HCT116 (cell line): Measurements from ENCODE around the gene SERINC5. TPM values are rescaled to one million over a fixed set of nuclear protein-coding genes. Genes with fewer than 3 reads are reported as not detected.

Experiments used
- ATAC-seq: fragments of 200-7000 bp; cut with Tn5 transposase; 2 replicates; pipeline ENCODE4 v1.9.1; 2020; ENCODE audit warnings: mild to moderate bottlenecking, moderate library complexity
- BruUV-seq: library from RNA; stranded (reverse); fragments of 400-500 nt; replicated peaks from 2 replicates; lab custom pipeline; 2021; lab: Mats Ljungman, UMichigan
- CTCF ChIA-PET: fragments of 300-600 bp; sonication (Branson Sonifier 250); formaldehyde crosslinking; loops from one replicate; lab custom pipeline; 2021; ENCODE audit warnings: antibody characterized with exemption; lab: Charles Lee
- POLR2A ChIA-PET: fragments of 300-600, 350-600 bp; sonication (Branson Sonifier 250); formaldehyde crosslinking; loops from one replicate; lab custom pipeline; 2021; ENCODE audit warnings: antibody characterized with exemption; lab: Charles Lee
- RAD21 ChIA-PET, 2 experiments: fragments of 300-600 bp; sonication (Branson Sonifier 250); formaldehyde crosslinking; loops; one replicate each; lab custom pipeline; 2023; ENCODE audit warnings: low total read pairs in 2 of 2; ENCODE audit not compliant: uncharacterized antibody in 2 of 2, unreplicated experiment in 2 of 2, low non-redundant PET in 1 of 2; lab: Charles Lee
- DNase-seq: peaks from one replicate; pipeline ENCODE4 v3.0.0-alpha.2; 2010; ENCODE audit warnings: low read depth, low spot score
- H2AFZ ChIP-seq: fragments of 200-600 bp; shearing (Covaris generic), sonication (generic); 2 replicates; pipeline ENCODE4 v1.6.1; 2017; ENCODE audit warnings: low read depth, mixed run types, mixed read lengths, antibody characterized with exemption, low read length; ENCODE audit not compliant: poor library complexity, severe bottlenecking
- H3K27ac ChIP-seq: 2 replicates; pipeline ENCODE4 v1.5.1; 2012; ENCODE audit warnings: low read depth, low read length
- H3K27me3 ChIP-seq: fragments of 200-600 bp; sonication (generic); 2 replicates; pipeline ENCODE4 v1.6.1; 2016; ENCODE audit warnings: mixed run types, low read length, mixed read lengths; ENCODE audit not compliant: insufficient read depth
- H3K36me3 ChIP-seq, 2 experiments: fragments of 200-500 bp in 1 of 2; fragments of 200-600 bp in 1 of 2; sonication (Bioruptor generic) in 1 of 2; sonication (generic) in 1 of 2; 2 replicates each; pipeline versions ENCODE4 v1.5.1 to v1.6.1; 2014 to 2016; ENCODE audit warnings: low read length in 2 of 2, inconsistent platforms in 1 of 2, mixed read lengths in 1 of 2, mixed run types in 1 of 2; ENCODE audit not compliant: insufficient read depth in 2 of 2, control insufficient read depth in 1 of 2
- H3K4me1 ChIP-seq, 2 experiments: fragments of 200-600 bp in 1 of 2; sonication (generic) in 1 of 2; 2 replicates each; pipeline versions ENCODE4 v1.5.1 to v1.6.1; 2012 to 2017; ENCODE audit warnings: low read length in 2 of 2, inconsistent platforms in 1 of 2, mild to moderate bottlenecking in 1 of 2, mixed read lengths in 1 of 2, mixed run types in 1 of 2, moderate library complexity in 1 of 2; ENCODE audit not compliant: insufficient read depth in 2 of 2, control insufficient read depth in 1 of 2
- H3K4me2 ChIP-seq: fragments of 200-600 bp; sonication (generic); 2 replicates; pipeline ENCODE4 v1.6.1; 2017; ENCODE audit warnings: mixed run types, low read length, mixed read lengths
- H3K4me3 ChIP-seq, 2 experiments: fragments of 200-600 bp in 1 of 2; sonication (generic) in 1 of 2; replicated peaks in 1 of 2; 2 replicates each; pipeline ENCODE4 v1.5.1; 2011 to 2016; ENCODE audit warnings: low read length in 2 of 2, control low read depth in 1 of 2, low read depth in 1 of 2, mild to moderate bottlenecking in 1 of 2, mixed read lengths in 1 of 2, mixed run types in 1 of 2
- H3K79me2 ChIP-seq: fragments of 200-600 bp; sonication (generic); 2 replicates; pipeline ENCODE4 v1.6.1; 2017; ENCODE audit warnings: mild to moderate bottlenecking, mixed run types, low read length, moderate library complexity, mixed read lengths; ENCODE audit not compliant: insufficient read depth
- H3K9ac ChIP-seq: fragments of 200-600 bp; sonication (generic); 2 replicates; pipeline ENCODE4 v1.6.1; 2016; ENCODE audit warnings: low read length, mixed read lengths
- H3K9me2 ChIP-seq: fragments of 200-600 bp; sonication (generic), shearing (Covaris generic); 2 replicates; pipeline ENCODE4 v1.6.1; 2017; ENCODE audit warnings: mixed run types, mild to moderate bottlenecking, moderate library complexity; ENCODE audit not compliant: insufficient read depth
- H3K9me3 ChIP-seq, 2 experiments: fragments of 200-500 bp in 1 of 2; fragments of 200-600 bp in 1 of 2; sonication (Bioruptor generic) in 1 of 2; sonication (generic) in 1 of 2; 2 replicates each; pipeline ENCODE4 v1.6.1; 2014 to 2017; ENCODE audit warnings: low read length in 2 of 2, mixed read lengths in 2 of 2, inconsistent platforms in 1 of 2, low read depth in 1 of 2, mild to moderate bottlenecking in 1 of 2, mixed run types in 1 of 2, moderate library complexity in 1 of 2; ENCODE audit not compliant: control insufficient read depth in 1 of 2, insufficient read depth in 1 of 2
- H4K20me1 ChIP-seq: fragments of 200-600 bp; sonication (generic), shearing (Covaris generic); 2 replicates; pipeline ENCODE4 v1.6.1; 2017; ENCODE audit warnings: mixed run types, mild to moderate bottlenecking, moderate library complexity; ENCODE audit not compliant: insufficient read depth
- CBX3 ChIP-seq: IDR thresholded peaks from 2 replicates; pipeline ENCODE4 v1.6.1; 2012; ENCODE audit warnings: low read depth
- CEBPB ChIP-seq: IDR thresholded peaks from 2 replicates; pipeline ENCODE4 v1.6.1; 2012; ENCODE audit warnings: low read depth
- CTCF ChIP-seq, 3 experiments: fragments of 200-600 bp in 1 of 3; sonication (generic) in 1 of 3; IDR thresholded peaks in 2 of 3; conservative IDR thresholded peaks in 1 of 3; 2 replicates each; pipeline ENCODE4 v1.5.1; 2012 to 2017; ENCODE audit warnings: low read depth in 2 of 3, low read length in 2 of 3, antibody characterized with exemption in 1 of 3, borderline replicate concordance in 1 of 3, control low read depth in 1 of 3, mild to moderate bottlenecking in 1 of 3, mixed read lengths in 1 of 3, mixed run types in 1 of 3, moderate library complexity in 1 of 3; ENCODE audit not compliant: insufficient read depth in 1 of 3
- JUND ChIP-seq: IDR thresholded peaks from 2 replicates; pipeline ENCODE4 v1.6.1; 2012
- RAD21 ChIP-seq: IDR thresholded peaks from 2 replicates; pipeline ENCODE4 v1.6.1; 2012; ENCODE audit warnings: low read depth, mild to moderate bottlenecking
- SP1 ChIP-seq: IDR thresholded peaks from 2 replicates; pipeline ENCODE4 v1.6.1; 2012; ENCODE audit warnings: low read depth
- SRF ChIP-seq: IDR thresholded peaks from 2 replicates; pipeline ENCODE4 v1.6.1; 2012; ENCODE audit warnings: low read depth
- YY1 ChIP-seq: IDR thresholded peaks from 2 replicates; pipeline ENCODE4 v1.6.1; 2011; ENCODE audit warnings: low read length, low read depth, moderate library complexity, mild to moderate bottlenecking; ENCODE audit not compliant: insufficient replicate concordance; ENCODE audit errors: extremely low read depth
- ZNF274 ChIP-seq: fragments of 200-500 bp; sonication (Bioruptor generic); IDR thresholded peaks from 2 replicates; pipeline ENCODE4 v1.6.1; 2014; ENCODE audit warnings: mild to moderate bottlenecking, low read depth, low read length, inconsistent platforms
- intact Hi-C: fragments of 100-400 bp; cut with micrococcal nuclease; formaldehyde crosslinking; loops from 2 replicates; pipeline ENCODE4 v1.10.0; 2022
- total RNA-seq: library from RNA; stranded (reverse); gene quantifications from one replicate; pipeline ENCODE4 v1.2.1, GENCODE V29; 2021; ENCODE audit not compliant: unreplicated experiment

The SERINC5 gene
- total RNA-seq, 1 experiment from 2014 or later: 39.3 TPM

DNA sequence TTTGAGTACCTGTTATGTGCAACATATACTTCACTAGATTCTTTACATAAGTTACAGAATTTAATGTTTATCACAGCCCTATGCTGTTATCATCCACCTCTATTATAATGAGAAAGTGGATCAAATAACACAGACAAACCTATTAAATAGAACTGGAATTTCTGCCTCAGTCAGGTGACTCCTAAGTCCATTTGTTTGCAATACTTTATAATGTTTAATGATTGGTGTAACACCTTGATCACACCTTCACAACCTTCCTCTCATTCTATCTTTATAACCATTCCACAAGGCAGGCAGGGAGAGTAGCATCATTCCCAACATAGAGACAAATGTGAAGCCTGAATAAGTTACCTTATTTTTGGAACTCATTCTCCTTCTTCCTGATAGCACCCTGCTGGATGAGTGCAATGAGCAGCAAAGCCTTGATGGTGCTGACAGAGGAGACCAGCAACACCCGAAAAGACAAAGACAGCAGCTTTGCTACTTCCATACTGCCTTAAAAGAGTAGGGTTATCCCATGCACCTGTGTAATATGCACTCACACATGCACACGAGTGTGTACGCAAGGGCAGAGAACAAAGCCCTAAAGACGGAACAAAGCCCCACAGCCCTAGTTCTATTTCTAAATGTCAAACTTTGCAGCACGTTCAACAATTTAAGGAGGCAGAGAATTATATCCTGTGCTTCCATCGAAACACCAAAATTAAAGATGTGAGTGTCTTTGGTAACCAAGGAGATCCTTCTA is 30.5 kb downstream of the SERINC5 start:
- Histone ChIP-seq H2AFZ (no peak overlapping the region), H3K4me1 (peaks cover 6 to 7% of the 10 kb centered on the region in 2 experiments), H3K4me3 (no peak overlapping the region), H3K9me3 (no peaks in the 10 kb centered on the region), H3K9me2 (no peaks in the 10 kb centered on the region), H3K27me3 (no peaks in the 10 kb centered on the region), H3K4me2 (no peak overlapping the region), H3K36me3 (no peaks in the 10 kb centered on the region), H3K79me2 (no peaks in the 10 kb centered on the region), H3K9ac (no peak overlapping the region), H4K20me1 (no peaks in the 10 kb centered on the region), H3K27ac (no peak overlapping the region)
- ChIA-PET RAD21 (no interaction called here), POLR2A (no interaction called here), CTCF (no interaction called here)
- DNase-seq: no peak
- TF ChIP-seq CEBPB (no peak), CBX3 (no peak), CTCF (IDR thresholded peaks at IDR 0.05 in 2 of 3, conservative IDR thresholded peaks at IDR 0.05 in 1 of 3; ENCODE audit: borderline replicate concordance in 1 of 3, insufficient read depth in 1 of 3, low read depth in 2 of 3, low read length in 2 of 3) (no peak), YY1 (no peak), SRF (no peak), ZNF274 (no peak), SP1 (no peak), JUND (no peak), RAD21 (no peak)
- BruUV-seq: no TSS peak
- intact Hi-C loops: no loop called here
- no peak for ATAC-seq
